Measurements from ENCODE around the gene MBOAT2. TPM values are rescaled to one million over a fixed set of nuclear protein-coding genes. Genes with fewer than 3 reads are reported as not detected.
"Not testable (repeated sequence)": the region's sequence is repeated elsewhere in the genome, so short reads cannot be mapped to it uniquely, and the experiment has no call there.

MBOAT2 gene
- polyA plus RNA-seq, 3 donors = 53.0 to 71.6 (median 70.2) TPM

DNA sequence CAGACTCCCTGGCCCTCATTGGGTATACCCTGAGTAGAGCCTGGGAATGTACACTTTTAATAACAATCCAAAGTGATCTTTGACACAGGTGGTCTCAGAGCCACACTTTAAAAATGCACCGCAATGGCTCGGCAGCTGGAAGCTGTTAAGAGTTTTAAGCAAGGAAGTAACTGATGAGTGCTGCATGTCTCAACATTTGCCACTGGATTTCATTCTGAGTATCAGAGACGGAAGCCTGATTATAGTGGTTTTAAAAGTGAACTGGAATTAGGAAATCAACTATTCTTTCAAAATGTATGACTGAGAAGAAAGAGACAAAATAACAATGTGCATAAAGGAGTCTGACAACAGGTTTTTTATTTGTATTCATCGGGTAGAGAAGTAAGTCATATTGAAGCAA is 7.5 kb downstream of the MBOAT2 start:
- DNase-seq = no peak

DNA sequence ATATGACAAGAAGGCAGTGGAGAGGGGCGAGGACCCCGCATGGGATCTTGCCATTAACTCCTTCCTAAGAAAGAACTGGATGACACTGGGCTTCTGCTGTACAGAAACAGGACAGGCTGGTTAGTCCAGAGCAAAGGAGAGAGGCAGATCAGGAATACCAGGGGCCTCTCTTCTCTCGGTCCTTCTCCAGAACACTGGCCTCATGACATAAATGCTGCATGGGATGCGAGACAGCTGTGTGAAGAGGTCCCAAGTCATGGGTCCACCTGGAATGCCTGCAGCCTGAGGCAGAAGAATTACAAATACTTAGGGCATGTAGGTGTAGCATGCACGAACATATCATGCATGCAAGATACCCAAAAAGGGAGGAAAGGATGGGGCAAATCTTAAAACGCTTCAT is 9.1 kb downstream of the MBOAT2 start:
- no peak for DNase-seq

DNA sequence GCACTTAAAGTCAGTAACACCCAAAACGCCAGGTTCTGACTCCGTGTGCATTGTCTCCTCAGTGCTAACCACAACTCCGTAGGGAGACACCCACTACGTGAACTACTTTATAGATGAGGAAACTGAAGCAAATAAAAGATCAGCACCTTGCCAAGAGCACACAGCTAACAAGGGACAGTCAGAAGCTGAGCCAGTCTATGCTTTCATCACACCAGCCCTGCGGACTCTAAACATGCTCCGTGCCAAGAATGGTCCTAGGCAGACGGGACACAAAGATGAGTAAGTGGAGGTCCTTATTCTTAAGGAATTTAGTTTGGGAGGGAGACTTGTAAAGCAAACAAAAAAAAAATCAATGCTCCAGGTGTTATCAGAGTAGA is 9.6 kb downstream of the MBOAT2 start:
- no peak for DNase-seq

DNA sequence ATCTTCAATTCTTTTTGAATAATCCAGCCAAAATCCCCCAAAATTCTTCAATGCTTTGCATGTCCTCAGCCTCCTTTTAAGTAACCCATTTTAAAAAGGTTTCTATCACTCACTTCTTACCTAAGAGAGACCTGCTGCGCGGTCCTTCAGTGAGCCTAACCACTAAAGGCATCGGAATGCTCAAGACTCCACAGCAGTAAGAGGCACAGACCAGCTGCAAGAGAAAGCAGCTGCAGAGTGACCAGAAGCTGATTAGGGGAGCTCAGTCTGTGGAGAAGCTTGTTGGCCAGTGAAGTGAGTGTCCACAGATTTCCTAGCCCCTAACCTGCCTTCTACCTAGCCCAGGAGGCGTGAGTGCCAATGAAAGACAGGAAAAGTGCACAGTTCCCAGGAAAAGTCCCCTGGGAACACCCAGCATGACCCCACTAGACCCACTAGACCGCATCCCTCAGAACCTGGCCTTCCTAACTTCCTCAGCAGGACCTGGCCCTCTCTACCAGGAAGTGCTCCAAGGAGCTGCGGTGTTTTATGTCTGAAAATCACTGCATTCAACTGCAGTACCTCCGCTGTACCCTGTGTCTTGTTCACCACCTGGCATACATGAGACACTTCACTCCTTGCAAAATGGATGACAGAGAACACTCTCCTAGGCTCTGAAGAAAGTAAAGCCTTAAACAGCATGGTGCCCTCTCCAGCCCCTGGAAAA is 10.1 kb downstream of the MBOAT2 start:
- no peak for DNase-seq

DNA sequence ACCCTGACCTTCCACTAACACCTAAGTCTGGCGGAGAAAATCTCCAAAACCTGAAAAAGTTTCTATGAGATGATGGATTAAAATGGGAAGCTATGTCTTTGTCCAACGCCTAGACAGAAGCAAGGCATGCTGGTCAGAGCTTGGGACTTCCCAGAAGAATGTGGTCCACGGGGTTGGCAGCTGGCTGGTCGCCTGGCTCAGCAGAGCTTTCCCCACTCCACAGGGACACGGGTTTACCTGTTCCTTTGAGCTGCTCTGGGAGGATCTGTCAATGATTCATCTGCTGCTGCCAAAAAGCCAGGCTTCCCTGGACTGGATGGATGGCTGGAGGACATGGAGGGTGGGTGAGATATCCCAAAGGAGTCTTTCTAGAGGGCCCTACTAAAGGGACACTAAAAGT is 10.8 kb downstream of the MBOAT2 start:
- no peak for DNase-seq

DNA sequence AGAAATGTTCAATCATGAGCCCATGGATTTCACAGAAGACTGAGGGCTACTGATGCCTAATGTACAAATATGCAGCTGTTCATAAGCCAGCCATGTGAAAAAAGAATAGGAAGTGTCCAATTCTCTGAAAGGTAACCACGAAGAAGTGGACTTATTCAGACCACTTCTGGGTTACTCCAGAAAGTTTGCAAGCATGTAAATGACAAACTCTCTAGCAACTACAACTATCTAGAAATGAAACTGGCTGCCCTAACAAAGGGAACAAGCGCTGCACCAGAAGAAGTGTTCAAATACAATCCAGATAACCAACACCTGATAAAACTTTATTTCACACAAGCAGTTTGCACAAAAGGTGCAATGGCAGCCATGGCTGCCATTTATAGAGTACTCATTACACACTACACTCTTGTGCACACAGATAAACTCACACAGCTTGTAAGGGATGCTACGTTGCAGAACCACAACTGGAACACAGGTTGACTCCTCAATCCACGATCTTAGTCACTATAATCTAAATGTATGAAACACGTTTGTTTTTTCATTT is 13.9 kb downstream of the MBOAT2 start:
- DNase-seq = no peak

DNA sequence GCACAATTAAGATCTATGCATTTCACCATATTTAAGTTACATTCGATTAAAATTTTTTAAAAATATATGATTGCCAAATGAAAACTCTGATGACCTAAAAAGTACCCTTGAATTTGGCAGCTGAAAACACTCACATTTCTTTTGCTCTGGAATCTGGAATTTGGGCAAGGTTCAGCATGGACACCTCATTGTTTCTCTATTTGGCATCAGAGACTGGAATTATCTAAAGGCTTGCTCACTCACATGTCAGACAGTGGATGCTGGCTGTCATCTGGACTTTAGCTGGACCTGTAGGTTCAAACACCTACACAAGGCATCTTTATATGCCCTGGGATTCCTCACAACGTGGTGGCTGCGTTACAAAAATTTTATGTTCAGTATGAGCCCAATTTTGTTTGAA is 16.1 kb downstream of the MBOAT2 start:
- no peak for DNase-seq

DNA sequence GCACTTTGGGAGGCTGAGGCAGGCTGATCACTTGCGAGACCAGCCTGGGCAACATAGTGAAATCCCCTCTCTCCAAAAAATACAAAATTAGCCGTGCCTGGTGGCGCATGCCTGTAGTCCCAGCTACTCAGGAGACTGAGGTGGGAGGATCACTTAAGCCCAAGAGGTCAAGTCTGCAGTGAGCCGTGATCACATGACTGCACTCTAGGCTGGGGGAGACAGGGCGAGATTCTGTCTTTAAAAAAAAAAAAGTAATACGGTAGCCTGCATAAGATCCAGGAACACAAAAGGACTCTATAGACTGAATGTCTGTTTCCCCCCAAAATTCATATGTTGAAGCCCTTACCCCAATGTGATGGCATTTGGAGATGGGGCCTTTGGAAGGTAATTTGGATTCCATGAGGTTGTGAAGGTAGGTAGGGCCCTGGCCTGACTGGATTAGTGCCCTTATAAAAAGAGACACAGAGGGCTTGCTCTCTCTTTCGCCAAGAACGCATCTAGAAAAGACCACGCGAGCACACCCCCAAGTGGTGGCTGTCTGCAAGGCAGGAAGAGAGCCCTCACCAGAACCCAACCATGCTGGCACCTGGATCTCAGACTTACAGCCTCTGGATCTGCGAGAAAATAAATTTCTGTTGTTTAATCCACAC is 17.0 kb downstream of the MBOAT2 start:
- DNase-seq = no peak

DNA sequence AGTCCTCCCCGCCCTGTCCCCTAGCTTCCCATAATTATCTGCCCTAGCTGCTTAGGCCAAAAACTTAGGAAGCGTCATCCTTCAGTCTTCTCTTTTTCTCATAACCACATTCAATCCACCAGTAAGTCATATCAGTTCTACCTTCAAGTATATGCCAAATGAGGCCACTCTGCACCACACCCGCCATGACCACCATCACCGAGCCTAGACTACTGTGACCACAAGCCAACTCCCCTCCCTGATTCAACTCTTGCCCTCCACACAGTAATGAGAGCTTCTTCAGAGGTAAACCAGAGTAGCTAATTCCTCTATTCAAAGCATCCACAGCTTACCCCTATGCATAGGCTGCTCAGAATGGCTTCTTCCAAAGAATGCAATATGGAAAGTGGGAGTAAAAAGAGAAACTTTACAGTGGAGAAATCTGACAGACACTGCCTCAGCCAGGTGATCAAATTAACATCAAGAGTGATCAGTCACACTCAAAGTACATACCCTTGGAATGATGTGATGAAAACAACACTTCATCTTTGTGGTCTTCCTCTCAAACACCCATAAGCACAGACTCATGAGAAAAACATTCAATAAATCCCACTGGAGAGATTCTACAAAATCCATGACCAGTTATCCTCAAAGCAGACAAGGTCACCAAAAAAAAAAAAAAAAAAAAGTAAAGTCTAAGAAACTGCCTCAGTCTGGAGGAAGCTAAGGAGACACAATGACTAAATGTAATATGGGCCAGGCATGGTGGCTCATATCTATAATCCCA is 17.7 kb downstream of the MBOAT2 start:
- no peak for DNase-seq

DNA sequence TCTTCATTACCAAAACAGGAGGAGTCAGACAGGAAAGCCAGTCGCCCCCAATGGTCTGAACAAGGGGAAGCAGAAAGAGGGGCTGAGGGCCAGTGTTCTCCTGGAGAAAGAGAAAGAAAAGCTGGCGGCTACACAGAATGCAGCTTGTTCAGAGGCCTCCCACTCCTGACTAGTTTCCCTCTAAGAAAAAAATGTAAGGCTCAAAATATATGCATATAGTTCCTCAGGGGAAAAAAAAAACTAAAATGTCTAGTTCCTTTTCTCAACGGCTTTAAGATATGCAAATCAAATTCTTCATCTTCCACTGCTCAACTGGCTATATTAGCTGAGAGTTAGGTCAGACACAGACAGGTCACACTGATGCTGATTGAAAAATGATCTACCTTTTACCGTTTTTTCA is 18.6 kb downstream of the MBOAT2 start:
- DNase-seq = no peak

DNA sequence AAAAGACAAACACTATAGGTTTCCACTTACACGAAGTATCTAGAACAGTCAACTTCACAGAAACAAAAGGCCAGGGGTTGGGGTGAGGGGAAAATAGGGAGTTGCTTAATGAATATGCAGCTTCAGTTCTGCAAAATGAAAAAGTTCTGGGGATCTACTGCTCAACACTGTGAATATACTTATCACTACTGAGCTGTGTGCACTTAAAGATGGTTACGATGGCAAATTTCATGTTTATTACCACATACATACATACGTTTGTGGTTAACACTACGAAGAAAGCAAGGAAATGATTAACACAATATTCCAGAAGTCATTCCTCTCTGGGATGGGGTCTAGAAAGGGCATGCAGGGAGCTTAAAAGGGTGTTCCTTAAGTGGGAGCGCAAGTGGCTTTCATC is 19.3 kb downstream of the MBOAT2 start:
- no peak for DNase-seq

DNA sequence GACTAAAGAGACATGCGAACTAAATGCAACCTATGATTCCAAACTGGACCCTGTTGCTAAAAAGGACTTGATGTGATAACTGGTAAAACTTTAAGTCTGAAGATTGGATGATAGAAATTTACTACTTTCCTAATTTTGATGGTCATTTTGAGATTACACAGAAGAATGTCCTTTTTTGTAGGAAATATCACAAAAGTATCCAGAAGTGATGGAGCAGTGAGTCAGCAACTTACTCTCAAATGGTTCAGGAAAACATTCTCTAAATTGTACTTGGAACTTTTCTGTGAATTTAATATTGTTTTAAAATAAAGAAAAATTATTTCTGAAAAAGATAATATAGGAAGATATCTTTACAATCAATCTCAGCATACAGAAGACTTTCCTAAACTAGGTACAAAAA is 19.9 kb downstream of the MBOAT2 start:
- DNase-seq = no peak

DNA sequence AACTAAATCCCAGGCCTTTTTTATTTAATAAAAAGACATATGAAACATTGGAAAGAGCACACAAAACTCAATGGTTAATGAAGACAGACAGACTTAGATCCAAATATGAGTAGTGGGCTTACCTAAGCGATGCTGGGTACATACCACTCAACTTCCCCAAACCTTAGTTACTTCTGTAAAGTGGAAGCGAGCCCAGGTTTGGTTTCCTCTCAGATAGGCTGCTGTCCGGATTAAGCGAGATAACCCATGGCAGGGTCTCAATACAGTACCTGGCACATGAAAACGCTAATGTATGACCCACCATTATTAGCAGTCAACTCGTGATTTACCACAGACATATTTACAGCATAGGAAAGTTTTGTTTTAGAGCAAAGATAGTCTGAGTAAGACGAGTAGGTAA is 21.6 kb downstream of the MBOAT2 start:
- no peak for DNase-seq

DNA sequence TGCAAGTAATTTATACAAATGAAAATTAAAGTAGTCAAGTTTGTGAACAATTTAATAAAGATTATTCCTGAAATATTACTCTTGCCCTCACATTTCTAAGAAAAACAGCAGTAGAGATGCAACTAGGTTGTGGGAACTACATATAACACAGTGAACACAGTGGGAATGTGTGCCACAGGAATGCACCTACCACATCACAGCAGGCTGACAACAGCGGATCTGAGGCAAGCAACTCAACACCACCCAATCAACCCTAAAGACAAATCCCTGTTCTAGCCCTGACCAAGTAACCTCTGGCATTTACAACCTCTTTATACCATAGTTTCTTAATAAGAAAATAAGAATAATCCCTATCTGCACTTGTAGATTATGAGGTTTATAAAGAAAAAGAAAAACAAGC is 23.4 kb downstream of the MBOAT2 start:
- DNase-seq = no peak

DNA sequence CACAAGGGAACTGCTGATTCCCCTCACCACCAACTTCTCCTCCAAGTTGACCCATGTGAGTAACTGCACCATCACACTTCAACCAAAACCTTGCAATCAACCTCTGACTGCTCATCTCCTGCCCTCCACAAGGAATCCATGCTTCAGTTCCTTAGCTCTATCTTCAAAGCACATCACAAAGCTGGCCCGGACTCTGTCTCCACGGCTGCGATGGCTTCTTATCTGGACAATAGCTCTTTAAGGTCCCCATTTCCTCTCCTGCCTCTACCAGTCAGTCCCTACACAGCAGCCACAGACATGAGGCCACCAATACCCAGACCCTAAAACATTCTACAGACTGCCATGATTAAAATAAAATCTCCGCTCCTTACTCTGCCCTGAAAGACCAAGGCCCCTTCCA is 25.7 kb downstream of the MBOAT2 start:
- no peak for DNase-seq

DNA sequence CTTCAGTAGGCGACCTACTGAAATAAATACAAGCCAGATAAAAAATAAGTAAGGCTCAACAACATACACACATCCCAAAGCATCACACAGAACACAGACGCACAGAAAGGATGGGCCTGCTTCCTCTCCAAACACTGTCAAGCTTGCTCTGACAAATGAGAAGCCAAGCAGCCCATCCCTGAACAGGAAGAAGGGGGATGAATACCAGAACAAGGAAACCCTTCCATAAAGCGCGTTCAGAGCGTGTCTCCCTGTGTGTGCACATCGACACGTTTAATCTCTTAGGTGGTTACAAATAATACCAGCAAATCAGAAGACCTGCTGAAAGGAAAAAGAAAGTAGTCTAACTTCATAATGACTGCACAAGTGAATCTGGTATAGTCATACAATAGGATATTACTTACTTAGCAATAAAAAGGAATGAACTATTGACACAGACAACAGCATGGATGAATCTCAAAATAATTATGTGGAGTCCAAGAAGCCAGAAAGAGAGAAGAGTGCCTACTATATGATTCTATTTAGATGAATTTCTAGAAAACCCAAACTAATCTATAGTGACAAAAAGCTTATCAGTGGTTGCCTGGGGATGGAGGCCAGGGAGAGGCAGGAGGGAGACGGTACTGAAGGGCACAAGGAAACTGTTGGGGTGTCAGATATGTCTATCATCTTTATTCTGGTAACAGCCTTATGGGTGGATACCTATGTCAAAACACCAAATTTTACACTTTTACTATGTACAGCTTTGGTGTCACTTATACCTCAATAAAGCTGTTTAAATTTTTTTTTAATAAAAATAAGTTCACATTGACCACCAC is 26.8 kb downstream of the MBOAT2 start:
- DNase-seq = no peak

DNA sequence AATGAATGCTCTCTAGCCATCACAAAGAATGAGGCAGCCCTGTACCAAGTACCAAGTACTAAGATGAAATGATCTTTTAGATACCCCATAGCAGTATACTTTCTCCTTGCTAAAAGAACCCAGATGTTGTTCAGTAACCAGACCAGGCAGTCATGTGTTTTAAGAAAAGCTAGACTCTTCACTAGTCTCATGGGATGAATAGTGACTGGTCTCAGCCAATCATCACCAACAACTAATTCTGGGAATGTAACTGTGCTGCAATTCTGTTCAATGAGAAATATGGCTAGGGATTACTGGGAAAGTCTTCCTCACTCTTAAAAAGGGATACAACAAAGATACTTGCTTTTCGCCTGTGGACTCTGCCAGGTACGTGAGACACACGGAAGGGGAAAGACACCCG is 29.5 kb downstream of the MBOAT2 start:
- DNase-seq = no peak

DNA sequence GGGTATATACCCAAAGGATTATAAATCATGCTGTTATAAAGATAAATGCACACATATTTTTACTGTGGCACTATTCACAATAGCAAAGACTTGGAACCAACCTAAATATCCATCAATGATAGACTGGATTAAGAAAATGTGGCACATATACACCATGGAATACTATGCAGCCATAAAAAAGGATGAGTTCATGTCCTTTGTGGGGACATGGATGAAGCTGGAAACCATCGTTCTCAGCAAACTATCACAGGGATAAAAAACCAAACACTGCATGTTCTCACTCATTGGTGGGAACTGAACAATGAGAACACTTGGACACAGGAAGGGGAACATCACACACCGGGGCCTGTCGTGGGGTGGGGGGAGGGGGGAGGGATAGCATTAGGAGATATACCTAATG is 30.5 kb downstream of the MBOAT2 start:
- not testable (repeated sequence) for DNase-seq

DNA sequence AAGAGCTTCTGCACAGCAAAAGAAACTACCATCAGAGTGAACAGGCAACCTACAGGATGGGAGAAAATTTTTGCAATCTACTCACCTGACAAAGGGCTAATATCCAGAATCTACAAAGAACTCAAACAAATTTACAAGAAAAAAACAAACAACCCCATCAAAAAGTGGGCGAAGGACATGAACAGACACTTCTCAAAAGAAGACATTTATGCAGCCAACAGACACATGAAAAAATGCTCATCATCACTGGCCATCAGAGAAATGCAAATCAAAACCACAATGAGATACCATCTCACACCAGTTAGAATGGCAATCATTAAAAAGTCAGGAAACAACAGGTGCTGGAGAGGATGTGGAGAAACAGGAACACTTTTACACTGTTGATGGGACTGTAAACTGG is 30.9 kb downstream of the MBOAT2 start:
- DNase-seq = not testable (repeated sequence)

DNA sequence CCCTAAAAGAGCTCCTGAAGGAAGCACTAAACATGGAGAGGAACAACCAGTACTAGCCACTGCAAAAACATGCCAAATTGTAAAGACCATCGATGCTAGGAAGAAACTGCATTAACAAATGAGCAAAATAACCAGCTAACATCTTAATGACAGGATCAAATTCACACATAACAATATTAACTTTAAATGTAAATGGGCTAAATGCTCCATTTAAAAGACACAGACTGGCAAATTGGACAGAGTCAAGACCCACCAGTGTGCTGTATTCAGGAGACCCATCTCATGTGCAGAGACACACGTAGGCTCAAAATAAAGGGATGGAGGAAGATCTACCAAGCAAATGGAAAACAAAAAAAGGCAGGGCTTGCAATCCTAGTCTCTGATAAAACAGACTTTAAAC is 34.1 kb downstream of the MBOAT2 start:
- DNase-seq = not testable (repeated sequence)

DNA sequence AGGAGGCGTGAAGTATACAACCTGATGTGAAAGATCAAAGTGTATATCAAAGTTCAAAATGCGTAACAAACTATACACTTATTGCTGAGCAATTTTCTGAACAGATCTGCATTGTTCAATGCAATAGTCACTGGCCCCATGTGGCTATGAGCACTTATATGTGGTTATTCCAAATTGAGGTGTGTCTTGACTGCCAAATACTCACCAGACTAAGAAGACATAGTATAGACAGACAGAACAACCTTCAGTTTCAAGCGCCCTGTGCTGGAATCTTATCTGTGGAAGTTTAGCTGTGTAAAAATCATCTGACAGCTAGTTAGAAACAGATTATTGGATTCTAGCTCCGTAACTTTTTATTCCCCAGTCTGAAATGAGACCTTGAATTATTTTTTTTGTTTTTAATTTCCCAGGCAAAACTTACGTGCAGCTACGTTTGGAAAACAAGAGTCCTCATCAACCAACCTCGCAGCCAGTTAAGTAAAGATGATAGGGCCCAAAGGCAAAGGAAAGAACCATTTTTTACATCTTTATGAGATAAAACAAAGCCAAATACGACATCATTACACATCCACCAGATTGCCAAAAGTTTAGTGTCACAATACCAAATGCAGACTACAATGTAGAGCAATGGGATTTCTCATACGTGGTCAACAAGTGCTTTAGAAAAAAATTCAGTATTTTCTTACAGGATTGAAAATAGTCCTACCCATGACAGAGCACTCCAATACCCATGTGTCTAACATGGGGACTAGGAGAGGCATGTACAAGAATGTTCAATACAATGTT is 37.2 kb downstream of the MBOAT2 start:
- DNase-seq = no peak
